IPS DF 19.7 (cell line): Measurements from ENCODE around the gene SEMA3D.

Source experiments
- DNase-seq: peaks from one replicate; pipeline ENCODE4 v3.0.0-alpha.2; 2013; ENCODE audit warnings: low read depth, low spot score

Gene SEMA3D

GRCh38 chr7:85186521-85187241 lies at the start of gene SEMA3D:
TSS of gene SEMA3D (minus strand) at chr7:85187056. CDS start at chr7:85121891, 65,165 bp downstream.
- DNase-seq, result peak; percentile 50

DNA sequence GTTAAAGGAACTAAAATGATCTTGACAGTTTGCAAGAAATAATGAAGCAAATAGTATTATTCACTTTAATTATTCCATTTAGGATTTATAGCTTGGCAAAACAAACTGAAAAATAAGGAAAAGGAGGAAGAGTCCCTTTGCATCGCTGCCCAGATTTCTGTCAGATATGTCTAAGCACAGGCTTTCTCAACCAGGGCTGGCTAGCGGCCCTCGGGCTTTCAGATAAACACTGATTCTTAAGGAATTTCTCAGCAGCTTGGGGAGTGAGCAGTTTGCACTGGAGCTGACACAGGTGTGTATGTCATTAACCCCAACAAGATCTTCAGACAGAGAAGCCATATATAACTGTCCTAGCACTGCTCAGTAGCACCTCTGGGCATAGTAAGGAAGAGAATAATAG lies 47.9 kb upstream of the SEMA3D start:
- DNase-seq, result no peak

DNA sequence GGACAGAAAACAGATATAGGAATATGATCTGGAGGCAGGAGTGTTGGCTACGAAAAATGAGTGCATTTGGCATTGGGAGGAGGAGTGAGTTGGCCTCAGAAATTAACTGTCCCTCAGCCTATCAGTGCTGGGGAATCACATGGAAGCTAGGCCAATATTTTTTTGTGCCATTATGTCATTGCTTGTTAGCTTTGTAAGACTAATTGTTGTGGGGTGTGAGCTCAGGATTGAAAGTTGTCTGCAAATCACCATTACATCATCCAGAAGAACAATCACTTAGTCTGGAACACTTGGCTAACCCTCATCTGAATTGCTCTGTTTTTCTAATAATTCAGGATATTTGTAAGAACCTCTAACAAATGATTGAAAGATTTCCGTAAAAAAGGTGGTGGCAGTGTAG lies 45.2 kb upstream of the SEMA3D start:
- no peak for DNase-seq

DNA sequence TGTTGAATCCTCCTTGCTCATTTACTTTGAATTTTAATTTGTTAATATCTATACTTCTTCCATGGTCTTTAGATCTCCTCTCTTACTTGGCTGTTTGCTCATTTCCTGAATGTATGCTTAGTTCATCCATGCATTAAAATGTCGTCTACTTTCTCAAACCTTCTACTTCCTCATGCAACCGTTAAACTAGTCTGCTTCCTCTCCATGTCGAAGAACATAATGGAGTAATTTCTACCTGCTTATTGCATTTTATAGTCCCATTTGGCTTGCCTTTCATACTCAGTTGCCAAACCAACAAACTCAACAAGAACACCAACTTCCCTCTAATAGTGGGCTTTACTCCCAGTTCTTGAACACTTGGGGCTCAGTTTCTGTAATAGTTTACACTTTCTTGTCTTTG lies 43.8 kb upstream of the SEMA3D start:
- no peak for DNase-seq

DNA sequence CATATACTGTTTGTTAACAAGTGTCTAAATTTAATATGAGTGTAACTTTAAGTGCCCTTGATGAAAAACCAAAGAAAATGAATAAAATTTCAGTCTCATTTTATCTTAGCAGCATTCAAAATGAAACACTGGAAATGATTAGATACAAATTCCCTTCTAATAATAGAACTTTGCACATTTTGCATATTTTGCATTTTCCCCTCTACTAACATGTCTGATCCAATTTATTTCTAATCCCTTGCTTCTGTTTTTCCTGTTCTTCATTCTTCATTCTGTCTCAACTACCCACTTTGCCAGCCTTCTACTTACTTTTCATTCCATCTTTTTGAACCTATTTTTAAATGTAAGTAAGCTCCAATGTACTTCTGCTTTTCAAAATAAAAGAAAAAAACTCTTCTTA lies 42.7 kb upstream of the SEMA3D start:
- no peak for DNase-seq

DNA sequence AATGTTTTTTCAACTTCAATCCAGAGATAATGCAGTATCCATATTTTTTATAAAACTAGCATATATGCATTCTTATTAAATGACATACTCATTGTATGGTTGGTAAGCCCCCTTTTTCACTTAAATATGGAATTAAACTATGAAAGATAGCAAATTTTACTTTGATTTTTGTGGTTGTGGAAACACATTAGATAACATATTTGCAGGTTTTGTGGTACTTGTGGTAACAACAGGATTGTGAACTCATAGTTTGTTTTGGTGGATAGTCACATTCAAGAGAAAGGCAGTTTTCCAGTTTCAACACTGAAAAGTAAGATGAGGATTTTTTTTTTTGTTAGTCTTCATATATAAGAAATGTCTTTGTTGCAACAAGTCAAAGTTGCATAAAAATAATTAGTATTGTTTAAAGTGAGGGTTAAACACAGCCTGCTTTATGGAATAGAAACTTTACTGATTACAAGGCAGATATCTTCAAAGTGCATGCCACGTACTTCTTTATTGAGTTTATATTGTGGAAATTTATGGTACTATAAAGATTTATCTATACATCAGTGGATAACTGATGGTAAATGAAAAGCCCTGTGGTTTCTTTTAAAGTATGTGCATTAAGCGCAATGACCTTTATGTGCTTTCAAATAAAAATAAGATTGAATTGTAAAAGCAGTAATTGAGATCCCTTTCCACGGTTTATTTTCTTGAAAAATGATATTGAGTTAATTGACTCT lies 39.7 kb upstream of the SEMA3D start:
- DNase-seq, result no peak

- no peak for DNase-seq
These were observed 37.3 kb upstream of the SEMA3D start for GRCh38 chr7:85224171-85224570.

GRCh38 chr7:85222522-85222921 lies 35.7 kb upstream of the SEMA3D start:
- DNase-seq, result no peak

- no peak for DNase-seq
These were observed 34.9 kb upstream of the SEMA3D start for GRCh38 chr7:85221796-85222195.

DNA sequence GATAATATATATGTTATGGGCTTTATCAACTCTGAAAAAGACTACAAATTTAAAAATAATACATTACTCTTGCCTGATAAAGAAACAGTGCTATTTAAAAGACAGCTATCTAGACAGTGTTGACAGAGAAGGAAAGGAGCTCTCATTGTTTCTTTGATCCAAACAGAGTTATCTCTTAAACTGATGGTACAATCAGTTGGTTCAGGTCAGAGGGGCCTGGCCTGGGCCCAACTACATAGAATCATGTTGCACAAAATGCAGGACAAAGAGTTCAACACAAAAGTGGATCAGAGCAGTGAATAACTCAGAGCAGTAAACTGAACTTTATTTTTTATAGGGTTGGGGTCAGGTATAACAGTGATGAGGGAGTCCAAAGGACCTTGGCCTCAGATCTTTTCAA lies 33.8 kb upstream of the SEMA3D start:
- DNase-seq, result no peak

DNA sequence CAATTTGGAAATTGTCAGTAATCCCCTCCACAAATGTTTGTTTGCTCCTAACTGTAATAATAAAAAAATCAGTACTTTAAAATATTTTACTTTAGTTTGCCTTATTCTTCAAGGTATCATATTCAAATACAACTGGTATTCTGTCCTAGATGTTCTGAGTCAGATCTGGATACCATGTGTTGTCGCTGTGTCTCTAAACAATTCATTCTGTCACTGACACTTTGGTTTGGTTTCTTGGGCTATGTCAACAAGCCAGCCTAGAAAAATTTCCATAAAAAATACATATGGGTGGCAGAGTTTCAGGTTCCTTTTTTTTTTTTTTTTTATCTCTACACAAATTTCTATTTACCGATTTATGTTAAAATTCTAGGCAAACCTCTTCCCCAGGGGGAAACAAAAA lies 33.2 kb upstream of the SEMA3D start:
- no peak for DNase-seq

DNA sequence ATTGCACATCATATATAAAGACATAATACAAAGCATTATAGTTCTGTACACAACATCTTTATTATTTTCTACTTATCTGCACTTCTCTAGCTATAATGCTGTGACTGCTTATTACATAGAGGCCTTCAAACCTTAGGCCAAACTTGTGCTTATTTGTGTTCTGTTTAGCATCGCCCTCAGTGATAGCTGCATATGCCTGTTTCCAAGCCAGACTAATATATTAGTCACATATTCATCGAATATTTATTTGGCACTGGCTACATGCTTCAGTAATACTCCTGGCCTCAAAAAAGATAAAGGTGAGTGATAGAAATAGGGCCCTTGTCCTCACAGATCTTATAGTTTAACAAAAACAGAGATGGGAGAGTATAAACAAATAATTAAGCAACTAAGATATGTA lies 30.2 kb upstream of the SEMA3D start:
- no peak for DNase-seq

- DNase-seq, result no peak
These were observed 28.2 kb upstream of the SEMA3D start for GRCh38 chr7:85215098-85215497.

DNA sequence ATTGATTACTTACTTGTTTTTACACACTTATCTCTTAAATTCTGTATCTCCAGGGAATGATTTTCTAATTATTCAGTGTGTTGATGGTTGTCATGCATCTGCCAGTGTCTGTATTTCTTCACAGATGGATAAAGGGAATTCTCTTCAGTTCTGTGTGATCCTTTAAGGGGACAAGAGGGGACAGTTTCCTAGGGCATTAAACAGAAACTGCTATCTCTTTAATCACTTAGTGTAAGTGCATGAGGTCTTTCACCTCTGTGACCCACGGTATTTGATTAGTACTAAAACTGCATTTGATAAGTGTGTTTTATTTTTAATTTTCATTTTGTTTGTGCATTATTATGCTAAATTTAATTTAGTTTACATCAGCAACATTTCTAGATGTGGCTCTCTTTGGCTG lies 26.6 kb upstream of the SEMA3D start:
- DNase-seq, result no peak

- no peak for DNase-seq
These were observed 18.9 kb upstream of the SEMA3D start for GRCh38 chr7:85205754-85206153.

- no peak for DNase-seq
These were observed 17.6 kb upstream of the SEMA3D start for GRCh38 chr7:85204496-85204895.

- no peak for DNase-seq
These were observed 17.2 kb upstream of the SEMA3D start for GRCh38 chr7:85204061-85204460.

DNA sequence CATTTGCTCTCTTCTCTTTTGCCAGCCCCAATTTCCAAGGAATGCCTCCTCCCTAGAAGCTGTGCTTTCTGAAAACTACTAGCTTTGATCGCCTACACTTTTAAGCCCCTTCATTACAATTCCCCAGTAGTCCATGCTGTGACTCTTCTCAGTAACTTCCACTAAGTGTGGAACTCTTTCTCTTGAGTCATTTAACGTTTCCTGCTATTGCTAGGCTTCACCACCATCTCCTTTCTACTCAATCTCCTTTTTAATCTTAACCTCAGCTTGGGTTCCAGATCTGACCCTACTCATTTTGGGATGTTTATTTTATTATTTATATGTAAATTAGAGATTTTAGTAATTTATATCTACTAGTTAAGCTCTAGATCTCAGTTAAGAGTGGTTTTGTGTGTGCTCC lies 14.4 kb upstream of the SEMA3D start:
- DNase-seq, result no peak

- no peak for DNase-seq
These were observed 9.8 kb upstream of the SEMA3D start for GRCh38 chr7:85196696-85197095.

DNA sequence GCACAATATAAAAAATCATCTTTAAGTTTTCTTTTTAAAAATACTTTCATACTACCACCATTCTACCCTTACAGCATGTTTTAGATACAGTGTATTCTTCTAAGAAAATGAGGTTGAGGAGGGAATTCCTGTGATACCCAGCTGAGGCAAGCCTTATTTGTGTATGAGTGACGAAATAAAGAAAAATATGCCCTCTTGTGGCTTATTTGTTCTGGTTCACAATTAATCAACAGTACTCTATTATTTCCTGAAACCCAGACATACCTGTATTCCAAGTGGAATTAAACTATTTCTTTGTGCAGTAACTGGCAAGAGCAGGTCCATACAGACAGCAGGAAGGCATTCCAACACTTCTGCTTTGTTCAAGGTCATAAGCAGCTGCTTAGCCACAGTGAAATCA lies 4.5 kb upstream of the SEMA3D start:
- DNase-seq, result no peak

DNA sequence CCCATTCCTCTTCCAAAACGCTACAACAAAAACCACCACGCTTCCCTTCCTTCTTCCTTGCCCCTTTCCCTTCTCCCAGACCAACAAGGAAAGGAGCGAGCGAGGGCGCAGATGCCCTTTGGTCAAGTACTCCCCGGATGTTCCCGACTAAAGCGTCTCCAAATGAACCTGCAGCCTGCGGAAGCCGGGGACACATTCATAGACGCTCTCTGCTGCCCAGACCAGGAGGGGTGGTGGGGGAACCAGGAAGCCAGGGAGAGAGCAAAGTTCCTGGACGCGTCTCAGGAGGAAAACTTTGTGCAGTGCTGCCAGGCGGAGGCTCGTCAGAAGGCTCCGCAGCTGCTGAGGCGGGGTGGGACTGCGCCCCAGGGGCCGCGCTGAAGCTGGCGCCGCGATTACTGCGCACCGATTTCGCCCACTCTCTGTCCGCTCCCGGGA lies 754 bp downstream of the SEMA3D start:
- DNase-seq, result no peak

- no peak for DNase-seq
These were observed 1.3 kb downstream of the SEMA3D start for GRCh38 chr7:85185424-85186082.
